Ishikawa (cell line): Measurements from ENCODE around the gene MAP7D1.

ENCODE experiments used
- CEBPB ChIP-seq: IDR thresholded peaks from 2 replicates; pipeline ENCODE4 v1.6.1; 2012
- CREB1 ChIP-seq: IDR thresholded peaks from 2 replicates; pipeline ENCODE4 v1.6.1; 2012; ENCODE audit warnings: low read depth
- EGR1 ChIP-seq: IDR thresholded peaks from 2 replicates; pipeline ENCODE4 v1.6.1; 2012
- EP300 ChIP-seq: IDR thresholded peaks from 2 replicates; pipeline ENCODE4 v1.6.1; 2012; ENCODE audit warnings: borderline replicate concordance
- FOXM1 ChIP-seq: IDR thresholded peaks from 2 replicates; pipeline ENCODE4 v1.6.1; 2012; ENCODE audit warnings: low read depth, borderline replicate concordance
- MAX ChIP-seq: IDR thresholded peaks from 2 replicates; pipeline ENCODE4 v1.6.1; 2012
- NFIC ChIP-seq: IDR thresholded peaks from 2 replicates; pipeline ENCODE4 v1.6.1; 2012
- RAD21 ChIP-seq: IDR thresholded peaks from 2 replicates; pipeline ENCODE4 v1.6.1; 2012; ENCODE audit warnings: low read depth
- TAF1 ChIP-seq: IDR thresholded peaks from 2 replicates; pipeline ENCODE4 v1.6.1; 2012; ENCODE audit warnings: low read depth, mild to moderate bottlenecking
- TCF12 ChIP-seq: IDR thresholded peaks from 2 replicates; pipeline ENCODE4 v1.6.1; 2012; ENCODE audit warnings: low read depth
- TEAD4 ChIP-seq: IDR thresholded peaks from 2 replicates; pipeline ENCODE4 v1.6.1; 2012
- YY1 ChIP-seq: IDR thresholded peaks from 2 replicates; pipeline ENCODE4 v1.6.1; 2012; ENCODE audit warnings: low read depth
- ZBTB7A ChIP-seq: IDR thresholded peaks from 2 replicates; pipeline ENCODE4 v1.6.1; 2012; ENCODE audit warnings: low read depth
- TF ChIP-seq, protein P1 (sequence below): IDR thresholded peaks from 2 replicates; pipeline ENCODE4 v1.6.1; 2012; ENCODE audit warnings: low read depth, mild to moderate bottlenecking
- TF ChIP-seq, protein P2 (sequence below): IDR thresholded peaks from 2 replicates; pipeline ENCODE4 v1.6.1; 2012

Gene MAP7D1

GRCh38 chr1:36160388-36160948 is 4.5 kb downstream of the MAP7D1 start:
- TF ChIP-seq FOXM1 (no peak), NFIC (no peak), RAD21 (no peak), TCF12 (no peak), ZBTB7A (no peak), TAF1 (no peak), MAX (no peak), EGR1 (no peak), TEAD4 (no peak), CREB1 (no peak), CEBPB (no peak), EP300 (no peak), YY1 (no peak)
- TF ChIP-seq, protein P1, sequence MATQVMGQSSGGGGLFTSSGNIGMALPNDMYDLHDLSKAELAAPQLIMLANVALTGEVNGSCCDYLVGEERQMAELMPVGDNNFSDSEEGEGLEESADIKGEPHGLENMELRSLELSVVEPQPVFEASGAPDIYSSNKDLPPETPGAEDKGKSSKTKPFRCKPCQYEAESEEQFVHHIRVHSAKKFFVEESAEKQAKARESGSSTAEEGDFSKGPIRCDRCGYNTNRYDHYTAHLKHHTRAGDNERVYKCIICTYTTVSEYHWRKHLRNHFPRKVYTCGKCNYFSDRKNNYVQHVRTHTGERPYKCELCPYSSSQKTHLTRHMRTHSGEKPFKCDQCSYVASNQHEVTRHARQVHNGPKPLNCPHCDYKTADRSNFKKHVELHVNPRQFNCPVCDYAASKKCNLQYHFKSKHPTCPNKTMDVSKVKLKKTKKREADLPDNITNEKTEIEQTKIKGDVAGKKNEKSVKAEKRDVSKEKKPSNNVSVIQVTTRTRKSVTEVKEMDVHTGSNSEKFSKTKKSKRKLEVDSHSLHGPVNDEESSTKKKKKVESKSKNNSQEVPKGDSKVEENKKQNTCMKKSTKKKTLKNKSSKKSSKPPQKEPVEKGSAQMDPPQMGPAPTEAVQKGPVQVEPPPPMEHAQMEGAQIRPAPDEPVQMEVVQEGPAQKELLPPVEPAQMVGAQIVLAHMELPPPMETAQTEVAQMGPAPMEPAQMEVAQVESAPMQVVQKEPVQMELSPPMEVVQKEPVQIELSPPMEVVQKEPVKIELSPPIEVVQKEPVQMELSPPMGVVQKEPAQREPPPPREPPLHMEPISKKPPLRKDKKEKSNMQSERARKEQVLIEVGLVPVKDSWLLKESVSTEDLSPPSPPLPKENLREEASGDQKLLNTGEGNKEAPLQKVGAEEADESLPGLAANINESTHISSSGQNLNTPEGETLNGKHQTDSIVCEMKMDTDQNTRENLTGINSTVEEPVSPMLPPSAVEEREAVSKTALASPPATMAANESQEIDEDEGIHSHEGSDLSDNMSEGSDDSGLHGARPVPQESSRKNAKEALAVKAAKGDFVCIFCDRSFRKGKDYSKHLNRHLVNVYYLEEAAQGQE: no peak
- TF ChIP-seq, protein P2, sequence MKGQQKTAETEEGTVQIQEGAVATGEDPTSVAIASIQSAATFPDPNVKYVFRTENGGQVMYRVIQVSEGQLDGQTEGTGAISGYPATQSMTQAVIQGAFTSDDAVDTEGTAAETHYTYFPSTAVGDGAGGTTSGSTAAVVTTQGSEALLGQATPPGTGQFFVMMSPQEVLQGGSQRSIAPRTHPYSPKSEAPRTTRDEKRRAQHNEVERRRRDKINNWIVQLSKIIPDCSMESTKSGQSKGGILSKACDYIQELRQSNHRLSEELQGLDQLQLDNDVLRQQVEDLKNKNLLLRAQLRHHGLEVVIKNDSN: no peak

GRCh38 chr1:36160949-36161485 is 5.1 kb downstream of the MAP7D1 start:
- TF ChIP-seq ZBTB7A (no peak), YY1 (0 out of 2 replicates have a peak, but pooled peaks have one; percentile 26), FOXM1 (no peak)
- TF ChIP-seq, protein P1: no peak

DNA sequence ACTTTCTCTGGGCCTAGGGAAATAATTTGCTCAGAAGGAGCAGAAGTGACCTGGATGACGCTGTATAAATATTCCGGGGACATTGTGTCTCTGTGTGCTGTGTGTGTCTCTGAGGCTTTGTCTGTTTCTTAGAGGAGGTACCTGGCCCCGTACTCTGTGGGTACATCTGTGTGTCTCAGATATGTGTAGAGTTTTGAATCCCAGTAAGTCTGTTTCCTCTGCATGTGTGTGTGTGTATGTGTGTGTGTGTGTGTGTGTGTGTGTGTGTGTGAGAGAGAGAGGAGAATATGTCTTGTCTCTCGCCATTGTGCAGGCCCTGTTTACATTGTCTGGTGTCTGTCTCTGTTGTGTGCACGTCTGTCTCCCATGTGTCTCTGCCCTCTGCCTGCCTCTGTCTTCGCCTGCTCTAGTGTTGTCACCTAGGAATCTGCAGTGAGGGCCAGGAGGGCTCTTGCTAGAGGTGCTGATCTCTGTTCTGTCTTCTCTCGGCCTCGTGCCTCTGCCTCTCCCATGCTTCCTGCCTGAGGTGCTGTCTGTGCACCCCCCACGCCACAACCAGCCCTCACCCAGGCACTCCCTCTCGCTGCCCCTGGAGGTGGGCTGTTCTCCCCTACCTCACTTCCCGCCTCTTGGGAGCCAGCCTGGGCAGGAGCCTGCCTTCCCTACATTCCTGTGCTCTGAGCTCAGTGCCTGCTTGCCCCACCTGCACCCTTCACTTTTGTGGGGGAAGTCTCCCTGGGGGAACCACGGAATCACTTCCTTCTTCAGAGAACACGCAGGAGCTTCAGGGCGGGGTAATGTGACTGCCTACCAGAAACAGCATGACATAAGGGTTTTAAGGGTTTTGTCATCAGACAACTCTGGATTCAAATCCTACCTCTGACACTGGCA is 5.9 kb downstream of the MAP7D1 start:
- TF ChIP-seq RAD21: no peak
- TF ChIP-seq TAF1: no peak
- no peak for TF ChIP-seq YY1
- no peak for TF ChIP-seq EGR1
- TF ChIP-seq, protein P1: no peak
- no peak for TF ChIP-seq EP300
- no peak for TF ChIP-seq ZBTB7A
- peak; percentile 45; the same call in 1 of the 2 replicates for TF ChIP-seq TEAD4
- 0 out of 2 replicates have a peak, but pooled peaks have one; percentile 21 for TF ChIP-seq MAX
- TF ChIP-seq, protein P2: no peak

DNA sequence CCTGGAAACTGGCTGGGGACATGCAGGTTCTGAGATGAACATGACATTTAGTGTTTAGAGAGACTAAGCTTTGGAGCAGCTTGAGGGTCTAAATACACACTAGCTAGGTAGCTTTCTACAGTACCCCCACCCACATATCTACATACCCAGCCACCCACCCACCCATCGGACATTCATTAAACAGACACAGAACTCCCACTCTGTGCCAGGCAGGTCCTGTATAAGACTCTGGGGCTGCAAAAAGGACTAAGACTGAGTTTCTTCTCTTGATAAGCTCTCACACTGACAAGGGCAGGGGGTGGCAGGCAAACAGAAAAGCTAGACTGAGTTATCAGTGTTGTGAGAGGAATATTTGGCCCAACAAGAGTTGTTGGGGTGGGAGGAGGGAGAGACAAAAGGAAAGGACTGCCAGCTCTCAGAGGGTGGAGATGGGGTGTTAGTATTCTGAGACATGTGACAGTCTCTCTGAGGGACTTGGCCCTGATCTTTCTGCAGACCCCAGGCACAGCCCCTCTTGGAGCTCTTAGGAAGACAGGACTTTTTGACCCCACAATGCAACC is 6.8 kb downstream of the MAP7D1 start:
- TF ChIP-seq YY1: no peak
- no peak for TF ChIP-seq NFIC
- TF ChIP-seq CEBPB: no peak
- no peak for TF ChIP-seq TAF1
- no peak for TF ChIP-seq EP300
- TF ChIP-seq, protein P2: no peak
- TF ChIP-seq TCF12: no peak
- no peak for TF ChIP-seq RAD21
- no peak for TF ChIP-seq FOXM1
- TF ChIP-seq CREB1: no peak
- TF ChIP-seq, protein P1: no peak
- TF ChIP-seq MAX: no peak
- no peak for TF ChIP-seq TEAD4
- TF ChIP-seq EGR1: no peak
- TF ChIP-seq ZBTB7A: no peak
